ENCODE data around the gene PDZD7. TPM values are rescaled to one million over a fixed set of nuclear protein-coding genes. Genes with fewer than 3 reads are reported as not detected.

Gene PDZD7
- total and polyA plus RNA-seq, 2 donors from 2014 or later: 1.6 to 1.9 TPM

DNA sequence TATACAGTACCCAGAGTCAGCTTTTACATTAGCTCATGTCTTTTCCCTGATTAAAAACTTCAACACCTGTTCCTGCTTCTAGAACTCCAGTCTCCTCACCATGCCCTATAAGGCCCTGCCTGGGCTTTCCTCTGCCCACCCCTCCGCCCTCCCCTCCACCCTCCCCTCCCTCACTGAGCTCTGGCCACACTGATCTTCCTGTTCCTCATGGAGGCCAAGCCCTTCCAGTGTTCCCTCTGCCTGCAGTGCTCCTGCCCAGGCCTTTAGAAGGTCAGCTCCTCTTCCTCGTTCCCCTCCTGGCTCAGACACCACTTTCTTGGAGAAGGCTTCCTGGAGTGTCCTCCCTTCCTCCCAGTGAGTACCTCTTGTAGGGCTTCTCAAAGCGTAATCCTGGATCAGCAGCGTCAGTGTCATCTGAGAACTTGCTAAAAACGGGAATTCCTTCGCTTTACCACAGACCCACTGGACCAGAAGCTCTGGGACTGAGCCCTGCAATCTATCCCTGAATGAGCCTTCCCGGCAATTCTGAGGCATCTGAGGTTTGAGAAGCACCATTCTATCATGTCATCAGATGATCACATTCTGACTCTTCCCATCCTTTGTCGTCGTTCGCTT lies 3.7 kb downstream of the PDZD7 start:
- intact Hi-C loops (cut with DNase I): no loop called here
- TF ChIP-seq, protein P1, sequence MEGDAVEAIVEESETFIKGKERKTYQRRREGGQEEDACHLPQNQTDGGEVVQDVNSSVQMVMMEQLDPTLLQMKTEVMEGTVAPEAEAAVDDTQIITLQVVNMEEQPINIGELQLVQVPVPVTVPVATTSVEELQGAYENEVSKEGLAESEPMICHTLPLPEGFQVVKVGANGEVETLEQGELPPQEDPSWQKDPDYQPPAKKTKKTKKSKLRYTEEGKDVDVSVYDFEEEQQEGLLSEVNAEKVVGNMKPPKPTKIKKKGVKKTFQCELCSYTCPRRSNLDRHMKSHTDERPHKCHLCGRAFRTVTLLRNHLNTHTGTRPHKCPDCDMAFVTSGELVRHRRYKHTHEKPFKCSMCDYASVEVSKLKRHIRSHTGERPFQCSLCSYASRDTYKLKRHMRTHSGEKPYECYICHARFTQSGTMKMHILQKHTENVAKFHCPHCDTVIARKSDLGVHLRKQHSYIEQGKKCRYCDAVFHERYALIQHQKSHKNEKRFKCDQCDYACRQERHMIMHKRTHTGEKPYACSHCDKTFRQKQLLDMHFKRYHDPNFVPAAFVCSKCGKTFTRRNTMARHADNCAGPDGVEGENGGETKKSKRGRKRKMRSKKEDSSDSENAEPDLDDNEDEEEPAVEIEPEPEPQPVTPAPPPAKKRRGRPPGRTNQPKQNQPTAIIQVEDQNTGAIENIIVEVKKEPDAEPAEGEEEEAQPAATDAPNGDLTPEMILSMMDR (IDR thresholded peaks at IDR 0.05; ENCODE audit: borderline replicate concordance, extremely low read depth, insufficient read depth): no peak

DNA sequence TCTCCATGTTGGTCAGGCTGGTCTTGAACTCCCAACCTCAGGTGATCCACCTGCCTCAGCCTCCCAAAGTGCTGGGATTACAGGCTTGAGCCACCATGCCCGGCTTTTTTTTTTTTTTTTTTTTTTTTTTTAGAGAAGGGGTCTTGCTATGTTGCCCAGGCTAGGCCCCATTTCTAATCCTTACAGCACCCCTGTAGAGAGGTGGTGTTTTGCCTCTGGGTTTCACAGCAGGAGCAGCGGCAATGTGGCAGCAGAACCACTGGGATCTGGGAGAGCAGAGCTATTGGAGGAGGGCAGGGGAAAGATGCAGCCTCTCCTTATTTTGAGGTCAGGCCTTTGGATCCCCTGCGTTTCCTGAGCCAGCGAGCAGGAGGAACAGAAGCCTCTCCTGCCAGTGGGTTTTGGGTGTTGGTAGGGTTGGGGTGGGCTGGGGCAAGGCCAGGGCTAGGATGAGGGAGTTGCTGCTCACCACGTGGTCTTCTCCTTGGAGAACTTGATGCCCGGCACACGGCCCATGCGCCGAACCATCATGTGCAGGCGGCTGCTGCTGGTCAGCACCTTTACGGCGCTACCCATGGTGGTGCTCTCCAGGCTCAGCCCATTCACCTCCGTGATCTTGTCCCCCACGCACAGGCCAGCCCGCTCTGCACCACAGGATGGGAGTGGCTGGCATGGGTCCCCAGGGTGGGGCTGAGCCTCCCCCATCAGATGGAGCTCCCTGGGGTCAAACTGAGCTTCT lies 7.8 kb downstream of the PDZD7 start:
- no peaks in the 10 kb centered on the region for H3K27me3 ChIP-seq (ENCODE audit: control insufficient read depth, insufficient read depth, low read length)
- DNase-seq (no peak), FAIRE-seq (no peak)
- H3K36me3 ChIP-seq (ENCODE audit: control insufficient read depth in 2 of 3, insufficient read depth in 3 of 3, low read length in 3 of 3): no peaks in the 10 kb centered on the region
- no peak overlapping the region for H3K27ac ChIP-seq (ENCODE audit: low read depth in 2 of 2, low read length in 2 of 2)
- H3K9me3 ChIP-seq (ENCODE audit: control insufficient read depth in 2 of 3, insufficient read depth in 1 of 3, low read length in 3 of 3): no peaks in the 10 kb centered on the region
- intact Hi-C loops (cut with DNase I): no loop called here
- H3K9ac ChIP-seq (ENCODE audit: low read length in 3 of 3): no peak overlapping the region
- H3K4me3 ChIP-seq (ENCODE audit: low read length in 3 of 3): no peak overlapping the region
- TF ChIP-seq, protein P1 (IDR thresholded peaks at IDR 0.05; ENCODE audit: borderline replicate concordance, extremely low read depth, insufficient read depth): no peak
- peaks cover 0 to 2% (median 0%) of the 10 kb centered on the region in 3 donors for H3K4me1 ChIP-seq (ENCODE audit: control insufficient read depth in 2 of 3, insufficient read depth in 2 of 3, low read depth in 1 of 3, low read length in 3 of 3)

More for the DNA sequence above, 3.7 kb downstream of the PDZD7 start:
- peaks cover 0 to 14% (median 0%) of the 10 kb centered on the region in 3 donors for H3K4me1 ChIP-seq (ENCODE audit: control insufficient read depth in 2 of 3, insufficient read depth in 2 of 3, low read depth in 1 of 3, low read length in 3 of 3)
- no peaks in the 10 kb centered on the region for H3K9me3 ChIP-seq (ENCODE audit: control insufficient read depth in 2 of 3, insufficient read depth in 1 of 3, low read length in 3 of 3)
- H3K27ac ChIP-seq (ENCODE audit: low read depth in 2 of 2, low read length in 2 of 2): no peak overlapping the region
- H3K4me3 ChIP-seq (ENCODE audit: low read length in 3 of 3): no peak overlapping the region
- H3K36me3 ChIP-seq (ENCODE audit: control insufficient read depth in 2 of 3, insufficient read depth in 3 of 3, low read length in 3 of 3): no peaks in the 10 kb centered on the region
- FAIRE-seq: no peak
- no peak for DNase-seq
- no peak overlapping the region for H3K9ac ChIP-seq (ENCODE audit: low read length in 3 of 3)
- peaks cover 3% of the 10 kb centered on the region for H3K27me3 ChIP-seq (ENCODE audit: control insufficient read depth, insufficient read depth, low read length)

DNA sequence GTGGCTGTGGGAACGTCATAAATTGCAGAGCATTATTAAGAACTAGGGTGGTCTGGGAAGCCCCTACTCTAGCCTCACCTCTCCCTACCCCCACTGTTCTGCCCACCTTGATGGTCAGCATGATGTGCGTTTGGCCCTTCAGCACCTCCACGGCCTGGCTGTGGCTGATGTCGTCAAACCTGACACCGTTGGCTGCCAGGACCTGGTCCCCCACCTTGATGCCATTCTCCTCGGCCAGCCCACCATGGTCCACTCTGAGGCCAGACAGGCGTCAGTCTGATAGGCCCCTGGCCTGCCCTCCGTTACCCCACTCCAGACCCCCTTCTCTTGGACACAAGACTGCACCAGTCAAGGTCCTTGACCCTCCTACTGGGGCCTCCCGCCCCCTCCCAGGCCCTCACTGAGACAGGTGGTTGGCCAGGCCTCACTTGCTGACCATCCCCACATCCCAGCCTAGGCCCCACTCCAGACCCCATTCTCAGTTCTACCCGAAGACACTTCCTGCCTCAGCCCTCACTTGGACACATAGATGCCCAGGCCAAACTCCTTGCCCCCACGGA lies 9.2 kb downstream of the PDZD7 start:
- intact Hi-C loops (cut with DNase I): no loop called here

More for the DNA sequence above, 9.2 kb downstream of the PDZD7 start:
- Histone ChIP-seq H3K36me3 (ENCODE audit: control insufficient read depth in 2 of 3, insufficient read depth in 3 of 3, low read length in 3 of 3) (no peaks in the 10 kb centered on the region), H3K4me3 (ENCODE audit: low read length in 3 of 3) (no peak overlapping the region), H3K27ac (ENCODE audit: low read depth in 2 of 2, low read length in 2 of 2) (no peak overlapping the region), H3K4me1 (ENCODE audit: control insufficient read depth in 2 of 3, insufficient read depth in 2 of 3, low read depth in 1 of 3, low read length in 3 of 3) (peaks cover 0 to 2% (median 0%) of the 10 kb centered on the region in 3 donors), H3K9me3 (ENCODE audit: control insufficient read depth in 2 of 3, insufficient read depth in 1 of 3, low read length in 3 of 3) (no peaks in the 10 kb centered on the region), H3K9ac (ENCODE audit: low read length in 3 of 3) (no peak overlapping the region), H3K27me3 (ENCODE audit: control insufficient read depth, insufficient read depth, low read length) (peaks cover 4% of the 10 kb centered on the region)
- no peak for FAIRE-seq
- DNase-seq: no peak
- TF ChIP-seq, protein P1 (IDR thresholded peaks at IDR 0.05; ENCODE audit: borderline replicate concordance, extremely low read depth, insufficient read depth): no peak

All from kidney (tissue), 14 donors.